PC-9 (cell line): ENCODE data around the gene GGACT. TPM values are rescaled to one million over a fixed set of nuclear protein-coding genes. Genes with fewer than 3 reads are reported as not detected.

Experiments
- BruUV-seq: library from RNA; stranded (reverse); fragments of 400-500 nt; replicated peaks from 2 replicates; lab custom pipeline; 2021; lab: Mats Ljungman, UMichigan
- CTCF ChIA-PET: fragments of 300-600 bp; sonication (Branson Sonifier 250); formaldehyde crosslinking; loops from one replicate; lab custom pipeline; 2022; ENCODE audit warnings: antibody characterized with exemption; lab: Charles Lee
- POLR2A ChIA-PET: fragments of 300-600 bp; sonication (Branson Sonifier 250); formaldehyde crosslinking; loops from one replicate; lab custom pipeline; 2022; ENCODE audit warnings: antibody characterized with exemption; ENCODE audit not compliant: unreplicated experiment; lab: Charles Lee
- DNase-seq, 2 experiments: peaks; one replicate each; pipeline versions ENCODE4 v3.0.0 to v3.0.0-alpha.2; 2015 to 2022; ENCODE audit warnings: mixed read lengths in 1 of 2
- H2AFZ ChIP-seq: fragments of 200-600 bp; sonication (generic); 2 replicates; pipeline ENCODE4 v1.8.1; 2017; ENCODE audit warnings: antibody characterized with exemption
- H3F3A ChIP-seq: fragments of 200-600 bp; sonication (generic); 2 replicates; pipeline ENCODE4 v1.8.1; 2017; ENCODE audit warnings: antibody characterized with exemption, mild to moderate bottlenecking, low read depth; ENCODE audit not compliant: insufficient read depth
- H3K27ac ChIP-seq: fragments of 200-600 bp; sonication (generic); 2 replicates; pipeline ENCODE4 v1.6.1; 2016; ENCODE audit warnings: mixed run types
- H3K27me3 ChIP-seq: fragments of 200-600 bp; sonication (generic); 2 replicates; pipeline ENCODE4 v1.6.1; 2016; ENCODE audit warnings: low read depth, mixed run types; ENCODE audit not compliant: insufficient read depth
- H3K36me3 ChIP-seq: fragments of 200-600 bp; sonication (generic); 2 replicates; pipeline ENCODE4 v1.6.1; 2016; ENCODE audit warnings: low read depth, mixed run types
- H3K4me1 ChIP-seq: fragments of 200-600 bp; sonication (generic); replicated peaks from 2 replicates; pipeline ENCODE4 v1.6.1; 2016; ENCODE audit warnings: mixed run types; ENCODE audit not compliant: insufficient read depth
- H3K4me2 ChIP-seq: fragments of 200-600 bp; sonication (generic); 2 replicates; pipeline ENCODE4 v1.6.1; 2017; ENCODE audit warnings: mixed run types
- H3K4me3 ChIP-seq: fragments of 200-600 bp; sonication (generic); 2 replicates; pipeline ENCODE4 v1.6.1; 2016; ENCODE audit warnings: mixed run types
- H3K79me2 ChIP-seq: fragments of 200-600 bp; sonication (generic); 2 replicates; pipeline ENCODE4 v1.6.1; 2017; ENCODE audit warnings: low read depth, mixed run types
- H3K9me2 ChIP-seq: fragments of 200-600 bp; sonication (generic); 2 replicates; pipeline ENCODE4 v1.8.1; 2017; ENCODE audit warnings: mild to moderate bottlenecking; ENCODE audit not compliant: insufficient read depth
- H3K9me3 ChIP-seq: fragments of 200-600 bp; sonication (generic); 2 replicates; pipeline ENCODE4 v1.8.1; 2016; ENCODE audit warnings: low read depth; ENCODE audit not compliant: insufficient read depth
- H4K20me1 ChIP-seq: fragments of 200-600 bp; sonication (generic); 2 replicates; pipeline ENCODE4 v1.8.1; 2017; ENCODE audit not compliant: insufficient read depth
- EZH2 ChIP-seq: fragments of 200-600 bp; sonication (generic); IDR thresholded peaks from 2 replicates; pipeline ENCODE4 v1.8.0; 2017; ENCODE audit warnings: antibody characterized with exemption, low read depth
- intact Hi-C: fragments of 100-400 bp; cut with micrococcal nuclease; formaldehyde crosslinking; loops from one replicate; pipeline ENCODE4 v1.10.0; 2022; ENCODE audit not compliant: unreplicated experiment
- total RNA-seq: library from RNA; stranded (reverse); gene quantifications from 2 replicates; pipeline ENCODE4 v1.2.3, GENCODE V29; 2021
- TF ChIP-seq, protein P1 (sequence below): fragments of 200-600 bp; sonication (generic); conservative IDR thresholded peaks from 2 replicates; pipeline ENCODE4 v1.6.1; 2017; ENCODE audit warnings: mixed run types, antibody characterized with exemption, mild to moderate bottlenecking, moderate library complexity

The GGACT gene
- total RNA-seq, 1 experiment from 2014 or later: 4.9 TPM

DNA sequence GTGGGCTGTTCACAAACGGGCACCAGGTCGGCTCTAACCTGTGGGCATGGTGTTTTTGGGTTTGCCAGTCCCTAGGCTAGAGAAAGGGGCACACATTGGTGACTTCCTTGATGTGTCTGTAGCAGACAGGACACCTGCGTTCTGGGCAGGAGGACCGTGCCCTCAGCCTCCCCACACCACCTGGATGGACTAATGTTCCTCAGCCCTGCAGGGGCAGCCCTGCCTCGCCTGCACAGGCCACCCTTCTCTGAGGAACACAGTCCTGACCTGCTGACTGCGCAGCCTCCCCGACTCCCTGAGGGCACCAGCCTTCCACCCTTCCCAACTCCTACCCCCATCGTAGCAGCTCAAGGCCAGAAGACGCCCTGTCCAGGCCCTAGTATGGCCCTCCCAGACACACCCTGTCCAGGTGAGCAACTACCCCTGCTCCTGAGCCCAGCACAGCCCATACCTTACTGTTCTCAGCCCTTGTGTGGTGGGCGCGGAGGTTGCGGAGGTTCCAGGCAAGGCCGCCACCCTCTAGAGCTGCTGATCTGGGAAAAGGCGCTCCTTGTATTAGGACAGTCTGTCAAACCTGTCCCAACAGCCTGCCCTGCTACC lies 55.7 kb downstream of the GGACT start:
- no peak for TF ChIP-seq EZH2
- TF ChIP-seq, protein P1, sequence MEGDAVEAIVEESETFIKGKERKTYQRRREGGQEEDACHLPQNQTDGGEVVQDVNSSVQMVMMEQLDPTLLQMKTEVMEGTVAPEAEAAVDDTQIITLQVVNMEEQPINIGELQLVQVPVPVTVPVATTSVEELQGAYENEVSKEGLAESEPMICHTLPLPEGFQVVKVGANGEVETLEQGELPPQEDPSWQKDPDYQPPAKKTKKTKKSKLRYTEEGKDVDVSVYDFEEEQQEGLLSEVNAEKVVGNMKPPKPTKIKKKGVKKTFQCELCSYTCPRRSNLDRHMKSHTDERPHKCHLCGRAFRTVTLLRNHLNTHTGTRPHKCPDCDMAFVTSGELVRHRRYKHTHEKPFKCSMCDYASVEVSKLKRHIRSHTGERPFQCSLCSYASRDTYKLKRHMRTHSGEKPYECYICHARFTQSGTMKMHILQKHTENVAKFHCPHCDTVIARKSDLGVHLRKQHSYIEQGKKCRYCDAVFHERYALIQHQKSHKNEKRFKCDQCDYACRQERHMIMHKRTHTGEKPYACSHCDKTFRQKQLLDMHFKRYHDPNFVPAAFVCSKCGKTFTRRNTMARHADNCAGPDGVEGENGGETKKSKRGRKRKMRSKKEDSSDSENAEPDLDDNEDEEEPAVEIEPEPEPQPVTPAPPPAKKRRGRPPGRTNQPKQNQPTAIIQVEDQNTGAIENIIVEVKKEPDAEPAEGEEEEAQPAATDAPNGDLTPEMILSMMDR: no peak
- Histone ChIP-seq H3K4me2 (no peak overlapping the region), H3K4me3 (no peak overlapping the region), H3K9me3 (no peaks in the 10 kb centered on the region), H3K9me2 (no peaks in the 10 kb centered on the region), H2AFZ (no peak overlapping the region), H3K27me3 (no peaks in the 10 kb centered on the region), H3K79me2 (no peaks in the 10 kb centered on the region), H3F3A (no peaks in the 10 kb centered on the region), H3K4me1 (no peaks in the 10 kb centered on the region), H3K27ac (no peak overlapping the region), H4K20me1 (no peaks in the 10 kb centered on the region), H3K36me3 (no peaks in the 10 kb centered on the region)
- ChIA-PET CTCF (no interaction called here), POLR2A (no interaction called here)
- DNase-seq: no peak
- intact Hi-C loops: no loop called here
- no TSS peak for BruUV-seq

- no peak overlapping the region for H3K4me3 ChIP-seq
- TF ChIP-seq, protein P1: no peak
- no peak for TF ChIP-seq EZH2
- intact Hi-C loops: no loop called here
- H3K79me2 ChIP-seq: no peaks in the 10 kb centered on the region
- ChIA-PET POLR2A (no interaction called here), CTCF (no interaction called here)
- no peaks in the 10 kb centered on the region for H3K4me1 ChIP-seq
- no peak overlapping the region for H3K4me2 ChIP-seq
- no peaks in the 10 kb centered on the region for H3K9me3 ChIP-seq
- no peaks in the 10 kb centered on the region for H4K20me1 ChIP-seq
- no peaks in the 10 kb centered on the region for H3F3A ChIP-seq
- no peak for DNase-seq
- no TSS peak for BruUV-seq
- no peaks in the 10 kb centered on the region for H3K27me3 ChIP-seq
- no peak overlapping the region for H3K27ac ChIP-seq
- H3K36me3 ChIP-seq: 0 out of 2 replicates have a peak, but pooled peaks cover 4% of the 10 kb centered on the region
- H2AFZ ChIP-seq: no peak overlapping the region
- no peaks in the 10 kb centered on the region for H3K9me2 ChIP-seq
Measured at GRCh38 chr13:100532090-100532766, 56.4 kb downstream of the GGACT start.

DNA sequence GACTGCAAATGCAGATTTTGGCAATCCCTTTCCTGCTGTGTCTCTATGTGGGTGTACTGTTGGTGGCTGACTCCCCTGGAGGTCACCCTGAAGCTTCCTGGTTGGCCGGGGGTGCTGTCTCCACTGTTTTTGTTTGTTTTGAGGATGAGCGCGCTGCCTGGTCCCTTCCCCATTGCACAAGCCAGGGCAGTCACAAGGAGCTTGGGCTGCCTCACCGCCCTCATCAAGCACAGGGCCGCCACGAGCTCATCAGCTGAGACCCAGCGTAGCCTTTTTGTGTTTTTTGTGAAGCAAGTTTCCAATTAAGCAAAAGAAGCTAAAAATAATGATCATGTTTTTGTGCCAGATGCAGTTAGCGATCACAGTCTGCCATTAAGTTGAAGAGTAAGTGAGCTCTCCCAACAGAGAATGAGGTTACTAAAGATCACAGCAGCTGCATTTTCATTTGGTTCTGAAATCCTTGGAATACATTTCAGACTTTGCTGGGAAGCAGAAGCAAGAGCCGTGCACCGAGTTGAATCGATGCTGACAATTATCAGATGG lies 57.8 kb downstream of the GGACT start:
- BruUV-seq: no TSS peak
- TF ChIP-seq, protein P1: no peak
- TF ChIP-seq EZH2: no peak
- ChIA-PET POLR2A (no interaction called here), CTCF (no interaction called here)
- Histone ChIP-seq H3K9me3 (no peaks in the 10 kb centered on the region), H3K27me3 (no peaks in the 10 kb centered on the region), H3K4me1 (no peaks in the 10 kb centered on the region), H4K20me1 (no peaks in the 10 kb centered on the region), H3K4me3 (no peak overlapping the region), H2AFZ (no peak overlapping the region), H3K27ac (no peak overlapping the region), H3K4me2 (no peak overlapping the region), H3K36me3 (0 out of 2 replicates have a peak, but pooled peaks cover 4% of the 10 kb centered on the region), H3F3A (no peaks in the 10 kb centered on the region), H3K79me2 (no peaks in the 10 kb centered on the region), H3K9me2 (no peaks in the 10 kb centered on the region)
- intact Hi-C loops: no loop called here
- DNase-seq: no peak
